ENCODE results near the gene IGF1R. TPM values are rescaled to one million over a fixed set of nuclear protein-coding genes. Genes with fewer than 3 reads are reported as not detected.

The IGF1R gene
- total RNA-seq, 1 experiment from 2014 or later: 51.6 TPM

DNA sequence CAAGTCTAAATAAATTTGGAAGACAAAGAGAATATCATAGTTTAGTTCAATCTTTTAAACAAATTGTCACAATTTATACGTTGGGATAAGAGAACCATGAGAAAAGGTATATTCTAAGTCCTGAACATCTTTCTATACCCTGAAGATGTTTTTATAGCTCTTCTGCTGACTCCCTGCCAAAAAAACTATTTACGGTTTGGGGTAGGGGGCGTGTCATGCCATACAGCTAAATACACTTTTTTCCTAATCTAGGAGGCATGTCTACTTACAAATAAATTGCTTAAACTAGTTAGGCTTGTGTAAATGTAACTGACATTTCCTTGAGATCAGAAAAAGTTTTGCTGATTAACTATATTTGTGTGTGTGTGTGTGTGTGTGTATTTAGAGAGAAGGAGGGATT is 195.9 kb downstream of the IGF1R start:
- Histone ChIP-seq H3K4me1 (peaks cover 14% of the 10 kb centered on the region), H3K4me3 (ENCODE audit: low read depth, low read length) (no peak overlapping the region), H3K36me3 (ENCODE audit: control insufficient read depth, insufficient read depth, low read length) (no peaks in the 10 kb centered on the region), H3K27me3 (replicated peaks; ENCODE audit: control insufficient read depth, insufficient read depth, low read length) (no peaks in the 10 kb centered on the region), H3K9me3 (no peaks in the 10 kb centered on the region)
- no peak for DNase-seq
- CTCF ChIA-PET: no interaction called here
- Mint-ChIP-seq H3K4me1 (ENCODE audit: low read depth, unreplicated experiment) (peaks cover 6% of the 10 kb centered on the region), H3K9me3 (ENCODE audit: unreplicated experiment) (no peaks in the 10 kb centered on the region), H3K4me3 (ENCODE audit: unreplicated experiment) (peak overlapping the region; percentile 6), H3K27ac (ENCODE audit: unreplicated experiment) (no peak overlapping the region), H3K36me3 (ENCODE audit: insufficient read depth, unreplicated experiment) (peaks cover 8% of the 10 kb centered on the region), H3K27me3 (ENCODE audit: insufficient read depth, unreplicated experiment) (no peaks in the 10 kb centered on the region)
- POLR2A ChIA-PET: no interaction called here
- TF ChIP-seq CTCF (IDR thresholded peaks at IDR 0.05; ENCODE audit: insufficient read depth in 1 of 2, low read depth in 1 of 2, low read length in 1 of 2, severe bottlenecking in 1 of 2, unreplicated experiment in 1 of 2): no peak
- intact Hi-C loops (cut with micrococcal nuclease; ENCODE audit: unreplicated experiment): no loop called here
- BruUV-seq (replicated peaks): no TSS peak

DNA sequence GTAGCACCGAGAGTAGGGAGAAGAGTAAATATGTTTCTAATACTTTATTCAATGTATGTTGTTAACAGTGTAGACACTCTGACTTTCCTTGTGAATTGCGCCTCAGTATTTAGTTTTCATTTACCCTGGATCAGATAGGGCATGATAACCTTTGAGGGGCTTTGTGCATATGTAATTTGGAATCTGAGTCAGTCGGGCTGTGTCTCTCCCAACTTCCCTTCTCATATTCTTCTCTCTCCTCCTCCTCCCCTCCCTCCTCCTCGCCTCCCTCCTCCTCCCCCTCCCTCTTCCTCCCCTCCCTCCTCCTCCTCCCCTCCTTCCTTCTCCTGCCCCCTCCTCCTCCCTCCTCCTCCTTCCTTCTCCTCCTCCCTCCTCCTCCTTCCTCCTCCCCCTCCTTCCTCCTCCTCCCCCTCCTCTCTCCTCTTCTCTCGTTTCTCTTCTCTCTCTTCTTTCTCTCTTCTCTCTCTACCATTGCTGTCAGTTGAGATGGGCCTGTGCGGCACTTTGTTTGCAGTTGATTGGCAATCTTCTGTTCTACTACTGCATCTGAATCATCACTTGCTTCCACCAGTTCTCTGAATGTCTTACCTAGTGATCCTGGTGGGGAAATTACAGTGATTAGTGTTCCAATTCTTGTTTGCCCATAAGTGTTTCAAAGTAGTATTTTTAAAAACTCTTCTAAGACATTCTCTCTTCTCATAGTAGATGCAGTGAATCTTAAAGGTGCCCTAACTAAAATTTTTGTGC is 197.0 kb downstream of the IGF1R start:
- H3K4me1 Mint-ChIP-seq (ENCODE audit: low read depth, unreplicated experiment): peaks cover 7% of the 10 kb centered on the region
- H3K9me3 ChIP-seq: no peaks in the 10 kb centered on the region
- no peak overlapping the region for H3K27ac Mint-ChIP-seq (ENCODE audit: unreplicated experiment)
- no peaks in the 10 kb centered on the region for H3K27me3 Mint-ChIP-seq (ENCODE audit: insufficient read depth, unreplicated experiment)
- H3K4me1 ChIP-seq: peaks cover 14% of the 10 kb centered on the region
- peaks cover 8% of the 10 kb centered on the region for H3K36me3 Mint-ChIP-seq (ENCODE audit: insufficient read depth, unreplicated experiment)
- no peak overlapping the region for H3K4me3 ChIP-seq (ENCODE audit: low read depth, low read length)
- CTCF ChIA-PET: no interaction called here
- DNase-seq: no peak
- BruUV-seq (replicated peaks): no TSS peak
- POLR2A ChIA-PET: no interaction called here
- H3K27me3 ChIP-seq (replicated peaks; ENCODE audit: control insufficient read depth, insufficient read depth, low read length): no peaks in the 10 kb centered on the region
- no peaks in the 10 kb centered on the region for H3K36me3 ChIP-seq (ENCODE audit: control insufficient read depth, insufficient read depth, low read length)
- no peak for TF ChIP-seq CTCF (IDR thresholded peaks at IDR 0.05; ENCODE audit: insufficient read depth in 1 of 2, low read depth in 1 of 2, low read length in 1 of 2, severe bottlenecking in 1 of 2, unreplicated experiment in 1 of 2)
- H3K9me3 Mint-ChIP-seq (ENCODE audit: unreplicated experiment): no peaks in the 10 kb centered on the region
- intact Hi-C loops (cut with micrococcal nuclease; ENCODE audit: unreplicated experiment): no loop called here
- no peak overlapping the region for H3K4me3 Mint-ChIP-seq (ENCODE audit: unreplicated experiment)

GRCh38 chr15:98850961-98851572 is 202.7 kb downstream of the IGF1R start:
- Mint-ChIP-seq H3K4me1 (ENCODE audit: low read depth, unreplicated experiment) (peaks cover 35% of the 10 kb centered on the region), H3K27ac (ENCODE audit: unreplicated experiment) (peak overlapping the region; percentile 22), H3K4me3 (ENCODE audit: unreplicated experiment) (peak overlapping the region; percentile 79), H3K9me3 (ENCODE audit: unreplicated experiment) (no peaks in the 10 kb centered on the region), H3K27me3 (ENCODE audit: insufficient read depth, unreplicated experiment) (no peaks in the 10 kb centered on the region), H3K36me3 (ENCODE audit: insufficient read depth, unreplicated experiment) (peaks cover 25% of the 10 kb centered on the region)
- no TSS peak for BruUV-seq (replicated peaks)
- CTCF ChIA-PET: interaction anchor here (0.5 to 1.3 kb wide), 19 partner anchors 9 to 332 kb away, joined by 3 to 12 read pairs (median 4); no protein-coding TSS in a partner anchor
- Histone ChIP-seq H3K4me1 (peaks cover 10% of the 10 kb centered on the region), H3K27me3 (replicated peaks; ENCODE audit: control insufficient read depth, insufficient read depth, low read length) (no peaks in the 10 kb centered on the region), H3K4me3 (ENCODE audit: low read depth, low read length) (no peak overlapping the region), H3K36me3 (ENCODE audit: control insufficient read depth, insufficient read depth, low read length) (no peaks in the 10 kb centered on the region), H3K9me3 (no peaks in the 10 kb centered on the region)
- peak; percentile 53 to 74 for TF ChIP-seq CTCF (IDR thresholded peaks at IDR 0.05; ENCODE audit: insufficient read depth in 1 of 2, low read depth in 1 of 2, low read length in 1 of 2, severe bottlenecking in 1 of 2, unreplicated experiment in 1 of 2)
- POLR2A ChIA-PET: no interaction called here
- intact Hi-C loops (cut with micrococcal nuclease; ENCODE audit: unreplicated experiment): no loop called here
- DNase-seq: peak; percentile 70 to 73

Measured in Caco-2 (cell line).